ENCODE results near the gene PROX1.

PROX1 gene

GRCh38 chr1:214072426-214073157 is 84.8 kb downstream of the PROX1 start:
- Histone ChIP-seq H3K4me1 (ENCODE audit: control insufficient read depth, low read length) (no peaks in the 10 kb centered on the region), H4K20me1 (ENCODE audit: control insufficient read depth, insufficient read depth, low read depth, low read length) (no peaks in the 10 kb centered on the region), H3K4me3 (ENCODE audit: low read length) (no peak overlapping the region), H3K9me3 (ENCODE audit: control insufficient read depth, insufficient read depth, low read length) (no peaks in the 10 kb centered on the region), H3K27ac (ENCODE audit: low read depth, low read length) (no peak overlapping the region), H3K4me2 (ENCODE audit: low read length) (no peak overlapping the region), H3K9me2 (replicated peaks; ENCODE audit: control insufficient read depth, low read length) (no peaks in the 10 kb centered on the region; the same call in 1 of the 2 replicates), H3K27me3 (ENCODE audit: control insufficient read depth, low read length) (peaks cover 3% of the 10 kb centered on the region; the same call in 1 of the 2 replicates), H3K79me2 (ENCODE audit: control insufficient read depth, low read length) (no peaks in the 10 kb centered on the region), H3F3A (ENCODE audit: control insufficient read depth, insufficient read depth) (no peaks in the 10 kb centered on the region), H3K36me3 (ENCODE audit: control insufficient read depth, low read length) (no peaks in the 10 kb centered on the region)
- TF ChIP-seq EZH2phosphoT487 (IDR thresholded peaks at IDR 0.05; ENCODE audit: borderline replicate concordance, low read length): no peak
- TF ChIP-seq, protein P1, sequence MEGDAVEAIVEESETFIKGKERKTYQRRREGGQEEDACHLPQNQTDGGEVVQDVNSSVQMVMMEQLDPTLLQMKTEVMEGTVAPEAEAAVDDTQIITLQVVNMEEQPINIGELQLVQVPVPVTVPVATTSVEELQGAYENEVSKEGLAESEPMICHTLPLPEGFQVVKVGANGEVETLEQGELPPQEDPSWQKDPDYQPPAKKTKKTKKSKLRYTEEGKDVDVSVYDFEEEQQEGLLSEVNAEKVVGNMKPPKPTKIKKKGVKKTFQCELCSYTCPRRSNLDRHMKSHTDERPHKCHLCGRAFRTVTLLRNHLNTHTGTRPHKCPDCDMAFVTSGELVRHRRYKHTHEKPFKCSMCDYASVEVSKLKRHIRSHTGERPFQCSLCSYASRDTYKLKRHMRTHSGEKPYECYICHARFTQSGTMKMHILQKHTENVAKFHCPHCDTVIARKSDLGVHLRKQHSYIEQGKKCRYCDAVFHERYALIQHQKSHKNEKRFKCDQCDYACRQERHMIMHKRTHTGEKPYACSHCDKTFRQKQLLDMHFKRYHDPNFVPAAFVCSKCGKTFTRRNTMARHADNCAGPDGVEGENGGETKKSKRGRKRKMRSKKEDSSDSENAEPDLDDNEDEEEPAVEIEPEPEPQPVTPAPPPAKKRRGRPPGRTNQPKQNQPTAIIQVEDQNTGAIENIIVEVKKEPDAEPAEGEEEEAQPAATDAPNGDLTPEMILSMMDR (IDR thresholded peaks at IDR 0.05; ENCODE audit: low read depth, low read length, poor library complexity, severe bottlenecking): no peak

- Histone ChIP-seq H3K4me3 (ENCODE audit: low read length) (no peak overlapping the region), H3K9me2 (replicated peaks; ENCODE audit: control insufficient read depth, low read length) (no peaks in the 10 kb centered on the region; the same call in 1 of the 2 replicates), H3K4me1 (ENCODE audit: control insufficient read depth, low read length) (no peaks in the 10 kb centered on the region), H3K9me3 (ENCODE audit: control insufficient read depth, insufficient read depth, low read length) (no peaks in the 10 kb centered on the region), H3K27ac (ENCODE audit: low read depth, low read length) (no peak overlapping the region), H4K20me1 (ENCODE audit: control insufficient read depth, insufficient read depth, low read depth, low read length) (no peaks in the 10 kb centered on the region), H3K79me2 (ENCODE audit: control insufficient read depth, low read length) (no peaks in the 10 kb centered on the region), H3F3A (ENCODE audit: control insufficient read depth, insufficient read depth) (no peaks in the 10 kb centered on the region), H3K36me3 (ENCODE audit: control insufficient read depth, low read length) (no peaks in the 10 kb centered on the region), H3K4me2 (ENCODE audit: low read length) (no peak overlapping the region), H3K27me3 (ENCODE audit: control insufficient read depth, low read length) (peaks cover 3% of the 10 kb centered on the region; the same call in 1 of the 2 replicates)
- TF ChIP-seq EZH2phosphoT487 (IDR thresholded peaks at IDR 0.05; ENCODE audit: borderline replicate concordance, low read length): no peak
- TF ChIP-seq, protein P1 (IDR thresholded peaks at IDR 0.05; ENCODE audit: low read depth, low read length, poor library complexity, severe bottlenecking): no peak
These were observed 86.7 kb downstream of the PROX1 start for GRCh38 chr1:214074477-214074876.

DNA sequence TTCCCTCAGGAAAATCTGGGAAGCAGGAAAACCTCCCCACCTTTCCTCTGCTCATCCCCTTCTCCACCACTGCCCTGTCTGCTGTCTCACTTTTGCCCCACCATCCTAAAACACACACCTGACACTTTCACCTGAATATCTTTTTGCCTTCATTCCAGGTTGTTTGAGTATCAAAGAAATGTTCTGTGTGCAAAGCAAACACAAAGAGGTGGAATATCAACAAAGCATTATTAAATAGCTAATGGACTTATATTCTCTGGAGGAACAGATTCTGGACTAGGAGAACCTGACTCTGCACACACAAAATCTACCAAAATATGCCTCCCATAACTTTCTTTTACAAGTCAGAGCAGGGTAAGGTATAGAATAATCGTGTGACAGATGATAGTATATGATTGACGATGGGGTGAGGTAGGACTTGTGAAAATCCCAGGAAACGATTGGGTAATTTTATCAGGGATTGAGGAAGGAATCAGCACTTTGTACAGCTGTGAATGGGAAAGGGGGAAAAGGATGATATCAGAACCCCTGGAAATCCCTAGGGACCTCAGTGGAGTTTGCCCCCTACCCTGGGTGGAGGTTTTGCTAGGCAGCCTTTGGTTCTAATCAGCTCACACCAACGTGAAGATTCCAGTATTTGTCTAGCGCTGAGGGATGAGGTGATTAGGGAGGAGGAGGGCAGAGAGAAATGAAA is 87.7 kb downstream of the PROX1 start:
- Histone ChIP-seq H3K79me2 (ENCODE audit: control insufficient read depth, low read length) (no peaks in the 10 kb centered on the region), H4K20me1 (ENCODE audit: control insufficient read depth, insufficient read depth, low read depth, low read length) (no peaks in the 10 kb centered on the region), H3K9me2 (replicated peaks; ENCODE audit: control insufficient read depth, low read length) (no peaks in the 10 kb centered on the region; the same call in 1 of the 2 replicates), H3K4me3 (ENCODE audit: low read length) (no peak overlapping the region), H3K4me2 (ENCODE audit: low read length) (no peak overlapping the region), H3K27me3 (ENCODE audit: control insufficient read depth, low read length) (no peaks in the 10 kb centered on the region), H3K36me3 (ENCODE audit: control insufficient read depth, low read length) (no peaks in the 10 kb centered on the region), H3K4me1 (ENCODE audit: control insufficient read depth, low read length) (no peaks in the 10 kb centered on the region), H3F3A (ENCODE audit: control insufficient read depth, insufficient read depth) (no peaks in the 10 kb centered on the region), H3K27ac (ENCODE audit: low read depth, low read length) (no peak overlapping the region), H3K9me3 (ENCODE audit: control insufficient read depth, insufficient read depth, low read length) (no peaks in the 10 kb centered on the region)
- TF ChIP-seq, protein P1 (IDR thresholded peaks at IDR 0.05; ENCODE audit: low read depth, low read length, poor library complexity, severe bottlenecking): no peak
- no peak for TF ChIP-seq EZH2phosphoT487 (IDR thresholded peaks at IDR 0.05; ENCODE audit: borderline replicate concordance, low read length)

Measured in DOHH2 (cell line).